BLaER1 (cell line): ENCODE data around the gene CDK14.

Experiments
- H3K27ac ChIP-seq: shearing (Covaris generic); formaldehyde crosslinking; 2 replicates; pipeline ENCODE4 v1.8.1; 2022
- H3K27me3 ChIP-seq: shearing (Covaris generic); formaldehyde crosslinking; 2 replicates; pipeline ENCODE4 v1.8.1; 2022
- H3K36me3 ChIP-seq: shearing (Covaris generic); formaldehyde crosslinking; 2 replicates; pipeline ENCODE4 v1.8.1; 2022
- H3K4me1 ChIP-seq: shearing (Covaris generic); formaldehyde crosslinking; 2 replicates; pipeline ENCODE4 v1.8.1; 2022
- H3K4me2 ChIP-seq: shearing (Covaris generic); formaldehyde crosslinking; 2 replicates; pipeline ENCODE4 v1.8.1; 2022
- H3K4me3 ChIP-seq: shearing (Covaris generic); formaldehyde crosslinking; 2 replicates; pipeline ENCODE4 v1.8.1; 2022
- H3K9ac ChIP-seq: shearing (Covaris generic); formaldehyde crosslinking; 2 replicates; pipeline ENCODE4 v1.8.1; 2022
- H3K9me3 ChIP-seq: shearing (Covaris generic); formaldehyde crosslinking; 2 replicates; pipeline ENCODE4 v1.8.1; 2022
- H4K20me1 ChIP-seq: shearing (Covaris generic); formaldehyde crosslinking; 2 replicates; pipeline ENCODE4 v1.8.1; 2022
- Cebpa-rat ChIP-seq: shearing (Covaris generic); IDR thresholded peaks from 2 replicates; pipeline ENCODE4 v1.8.1; 2022

The CDK14 gene

GRCh38 chr7:90879924-90880323, 283.8 kb downstream of the CDK14 start:
- Histone ChIP-seq H4K20me1 (no peaks in the 10 kb centered on the region), H3K4me2 (no peak overlapping the region), H3K36me3 (peaks cover 38% of the 10 kb centered on the region), H3K4me3 (no peak overlapping the region), H3K27me3 (no peaks in the 10 kb centered on the region), H3K4me1 (no peaks in the 10 kb centered on the region), H3K27ac (no peak overlapping the region), H3K9ac (no peak overlapping the region), H3K9me3 (peaks cover 7% of the 10 kb centered on the region)
- no peak for TF ChIP-seq Cebpa-rat

DNA sequence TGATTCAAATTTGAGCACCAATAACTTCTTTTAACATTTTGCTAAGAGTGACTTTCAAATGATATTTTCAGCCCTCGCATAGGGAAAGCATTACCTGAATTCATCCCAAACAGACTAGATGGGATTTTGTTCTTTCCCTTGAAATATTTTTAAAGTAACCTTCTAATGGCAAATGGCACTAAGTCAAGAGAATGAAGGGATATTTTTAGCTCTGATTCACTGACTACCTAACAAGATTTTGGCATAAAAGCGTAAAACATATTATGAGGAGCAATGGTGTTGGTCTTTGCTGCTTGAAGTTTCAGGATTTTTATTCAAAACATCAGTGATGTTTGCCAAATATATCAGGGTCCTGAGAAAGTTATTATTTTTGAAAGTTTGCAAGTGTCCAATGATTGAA, 290.3 kb downstream of the CDK14 start:
- Histone ChIP-seq H3K36me3 (no peaks in the 10 kb centered on the region), H3K9me3 (no peaks in the 10 kb centered on the region), H3K27ac (no peak overlapping the region), H3K4me3 (no peak overlapping the region), H3K27me3 (no peaks in the 10 kb centered on the region), H4K20me1 (no peaks in the 10 kb centered on the region), H3K4me1 (no peaks in the 10 kb centered on the region), H3K4me2 (no peak overlapping the region), H3K9ac (no peak overlapping the region)
- no peak for TF ChIP-seq Cebpa-rat

GRCh38 chr7:90889210-90889609, 293.1 kb downstream of the CDK14 start:
- no peaks in the 10 kb centered on the region for H3K9me3 ChIP-seq
- H3K27me3 ChIP-seq = no peaks in the 10 kb centered on the region
- no peaks in the 10 kb centered on the region for H3K4me1 ChIP-seq
- TF ChIP-seq Cebpa-rat = no peak
- no peak overlapping the region for H3K9ac ChIP-seq
- H3K4me3 ChIP-seq = no peak overlapping the region
- H4K20me1 ChIP-seq = no peaks in the 10 kb centered on the region; the same call in 1 of the 2 replicates
- no peak overlapping the region for H3K4me2 ChIP-seq
- no peaks in the 10 kb centered on the region for H3K36me3 ChIP-seq
- H3K27ac ChIP-seq = no peak overlapping the region

DNA sequence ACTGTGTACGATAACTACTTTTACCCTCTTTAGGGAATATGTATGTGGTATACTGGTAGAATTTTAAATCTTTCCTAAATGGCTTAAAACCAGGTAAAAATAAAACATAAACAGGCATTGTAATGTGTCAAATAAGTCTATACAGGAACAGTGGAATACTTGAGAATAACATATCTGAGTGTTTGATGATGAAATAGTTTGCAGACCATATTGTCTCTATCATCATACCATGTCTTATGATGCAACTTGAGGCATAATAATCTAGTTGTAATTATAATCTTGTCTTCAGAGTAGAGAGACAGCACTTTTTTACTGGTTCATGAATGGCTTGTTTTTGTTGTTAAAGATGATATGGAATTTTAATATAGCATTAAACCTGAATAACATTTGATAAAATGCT, 293.5 kb downstream of the CDK14 start:
- no peak overlapping the region for H3K4me3 ChIP-seq
- no peak overlapping the region for H3K27ac ChIP-seq
- no peaks in the 10 kb centered on the region for H3K9me3 ChIP-seq
- no peak; the same call in 1 of the 2 replicates for TF ChIP-seq Cebpa-rat
- H3K4me1 ChIP-seq = no peaks in the 10 kb centered on the region
- H4K20me1 ChIP-seq = no peaks in the 10 kb centered on the region; the same call in 1 of the 2 replicates
- no peaks in the 10 kb centered on the region for H3K36me3 ChIP-seq
- no peak overlapping the region for H3K4me2 ChIP-seq
- no peak overlapping the region for H3K9ac ChIP-seq
- H3K27me3 ChIP-seq = no peaks in the 10 kb centered on the region

DNA sequence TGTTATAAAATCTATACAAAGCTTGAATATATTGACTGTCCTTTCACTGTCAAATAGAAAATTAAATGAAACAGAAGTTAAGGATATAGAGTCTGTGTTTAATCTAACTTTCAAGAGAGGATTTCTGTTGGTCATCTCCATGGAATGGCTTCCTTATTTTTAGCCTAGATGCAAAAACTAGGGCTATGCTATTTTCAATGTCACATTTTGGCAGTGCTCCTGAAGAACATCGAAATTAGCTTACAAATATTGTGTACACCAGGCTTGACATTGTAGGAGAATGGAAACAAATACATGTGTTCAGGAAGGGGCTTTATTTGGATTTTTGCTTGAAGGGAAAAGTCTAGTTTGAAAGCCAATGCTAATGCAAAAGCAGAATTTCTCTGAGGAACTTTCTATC, 295.4 kb downstream of the CDK14 start:
- no peak overlapping the region for H3K4me2 ChIP-seq

GRCh38 chr7:90892213-90892612, 296.1 kb downstream of the CDK14 start:
- Histone ChIP-seq H3K4me3 (no peak overlapping the region), H3K9ac (no peak overlapping the region), H3K36me3 (no peaks in the 10 kb centered on the region), H3K9me3 (no peaks in the 10 kb centered on the region), H3K27ac (no peak overlapping the region), H4K20me1 (no peaks in the 10 kb centered on the region; the same call in 1 of the 2 replicates), H3K27me3 (no peaks in the 10 kb centered on the region), H3K4me2 (no peak overlapping the region), H3K4me1 (no peaks in the 10 kb centered on the region)
- no peak for TF ChIP-seq Cebpa-rat

More for the DNA sequence above, 295.4 kb downstream of the CDK14 start:
- Histone ChIP-seq H3K4me1 (no peaks in the 10 kb centered on the region), H3K9ac (no peak overlapping the region), H4K20me1 (no peaks in the 10 kb centered on the region; the same call in 1 of the 2 replicates), H3K27ac (no peak overlapping the region), H3K36me3 (no peaks in the 10 kb centered on the region), H3K4me3 (no peak overlapping the region), H3K9me3 (no peaks in the 10 kb centered on the region), H3K27me3 (no peaks in the 10 kb centered on the region)
- no peak for TF ChIP-seq Cebpa-rat

GRCh38 chr7:90894122-90894521, 298.0 kb downstream of the CDK14 start:
- H3K4me3 ChIP-seq = no peak overlapping the region
- H3K9ac ChIP-seq = no peak overlapping the region
- H3K4me1 ChIP-seq = no peaks in the 10 kb centered on the region
- no peaks in the 10 kb centered on the region for H3K9me3 ChIP-seq
- no peak overlapping the region for H3K27ac ChIP-seq
- H4K20me1 ChIP-seq = no peaks in the 10 kb centered on the region; the same call in 1 of the 2 replicates
- no peaks in the 10 kb centered on the region for H3K36me3 ChIP-seq
- no peak for TF ChIP-seq Cebpa-rat
- H3K4me2 ChIP-seq = no peak overlapping the region
- no peaks in the 10 kb centered on the region for H3K27me3 ChIP-seq

DNA sequence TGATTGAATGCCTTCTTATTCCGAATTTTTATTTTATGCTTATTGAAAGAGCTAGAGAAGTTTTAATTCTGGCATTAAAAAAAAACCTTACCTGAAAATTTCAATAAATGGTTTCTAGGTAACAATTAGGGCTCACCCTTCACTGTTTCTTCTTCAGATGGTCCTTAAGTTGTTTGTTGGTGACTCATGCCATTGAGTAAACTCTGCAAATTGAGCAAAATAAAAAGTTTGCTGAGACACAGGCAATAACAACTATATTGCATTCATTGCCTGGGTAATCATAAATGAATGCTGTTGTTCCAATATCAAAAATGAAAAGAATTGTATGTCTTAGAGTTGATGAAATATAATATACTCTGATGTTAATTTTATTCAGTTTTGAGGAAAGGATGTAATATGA, 300.3 kb downstream of the CDK14 start:
- Histone ChIP-seq H3K4me1 (no peaks in the 10 kb centered on the region), H3K4me2 (no peak overlapping the region), H3K9me3 (no peaks in the 10 kb centered on the region), H3K9ac (no peak overlapping the region), H3K27me3 (no peaks in the 10 kb centered on the region), H3K36me3 (peaks cover 9% of the 10 kb centered on the region), H3K27ac (no peak overlapping the region), H4K20me1 (no peaks in the 10 kb centered on the region; the same call in 1 of the 2 replicates), H3K4me3 (no peak overlapping the region)
- TF ChIP-seq Cebpa-rat = no peak

GRCh38 chr7:90897961-90898469, 301.9 kb downstream of the CDK14 start:
- no peaks in the 10 kb centered on the region for H3K4me1 ChIP-seq
- TF ChIP-seq Cebpa-rat = no peak
- H3K4me3 ChIP-seq = no peak overlapping the region
- H3K27ac ChIP-seq = no peak overlapping the region
- H4K20me1 ChIP-seq = no peaks in the 10 kb centered on the region; the same call in 1 of the 2 replicates
- H3K9ac ChIP-seq = no peak overlapping the region
- H3K9me3 ChIP-seq = no peaks in the 10 kb centered on the region
- no peaks in the 10 kb centered on the region for H3K27me3 ChIP-seq
- no peak overlapping the region for H3K4me2 ChIP-seq
- peaks cover 9% of the 10 kb centered on the region for H3K36me3 ChIP-seq

GRCh38 chr7:90900628-90901356, 304.7 kb downstream of the CDK14 start:
- Histone ChIP-seq H3K36me3 (peaks cover 9% of the 10 kb centered on the region), H3K9ac (no peak overlapping the region), H3K27me3 (no peaks in the 10 kb centered on the region), H3K4me3 (no peak overlapping the region), H3K27ac (no peak overlapping the region), H3K9me3 (no peaks in the 10 kb centered on the region), H3K4me2 (no peak overlapping the region), H3K4me1 (no peaks in the 10 kb centered on the region), H4K20me1 (no peaks in the 10 kb centered on the region)
- TF ChIP-seq Cebpa-rat = no peak
